Middle frontal gyrus (tissue), 1 donor: ENCODE results near the gene DRD4.

Experiments used
- DNase-seq: peaks from one replicate; pipeline ENCODE4 v3.0.0-alpha.2; 2015; ENCODE audit warnings: low spot score; ENCODE audit errors: extremely low spot score

Gene DRD4

DNA sequence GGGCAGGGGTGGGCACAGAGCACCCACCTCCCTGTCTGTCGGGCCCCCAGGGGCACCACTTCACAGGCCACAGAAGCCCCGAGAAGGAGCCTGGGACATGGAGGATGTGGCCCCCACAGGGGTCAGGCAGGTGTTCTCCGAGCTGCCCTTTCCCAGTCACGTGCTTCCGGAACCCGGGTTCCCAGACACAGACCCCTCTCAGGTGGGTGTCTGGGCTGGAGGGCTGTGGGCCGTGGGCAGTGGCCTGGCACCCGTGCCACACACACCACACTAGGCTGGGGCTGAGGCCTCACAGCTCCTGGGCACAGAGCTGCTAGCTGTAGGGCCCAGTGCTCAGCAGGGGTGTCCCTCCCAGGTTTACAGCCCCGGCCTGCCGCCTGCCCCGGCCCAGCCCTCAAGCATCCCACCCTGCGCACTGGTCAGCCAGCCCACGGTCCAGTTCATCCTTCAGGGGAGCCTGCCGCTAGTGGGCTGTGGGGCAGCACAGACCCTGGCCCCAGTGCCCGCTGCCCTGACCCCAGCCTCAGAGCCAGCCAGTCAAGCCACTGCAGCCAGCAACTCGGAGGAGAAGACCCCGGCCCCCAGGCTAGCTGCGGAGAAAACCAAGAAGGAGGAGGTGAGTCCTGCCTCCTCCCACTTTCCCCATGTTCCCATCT lies 26.8 kb upstream of the DRD4 start:
- DNase-seq, result no peak

DNA sequence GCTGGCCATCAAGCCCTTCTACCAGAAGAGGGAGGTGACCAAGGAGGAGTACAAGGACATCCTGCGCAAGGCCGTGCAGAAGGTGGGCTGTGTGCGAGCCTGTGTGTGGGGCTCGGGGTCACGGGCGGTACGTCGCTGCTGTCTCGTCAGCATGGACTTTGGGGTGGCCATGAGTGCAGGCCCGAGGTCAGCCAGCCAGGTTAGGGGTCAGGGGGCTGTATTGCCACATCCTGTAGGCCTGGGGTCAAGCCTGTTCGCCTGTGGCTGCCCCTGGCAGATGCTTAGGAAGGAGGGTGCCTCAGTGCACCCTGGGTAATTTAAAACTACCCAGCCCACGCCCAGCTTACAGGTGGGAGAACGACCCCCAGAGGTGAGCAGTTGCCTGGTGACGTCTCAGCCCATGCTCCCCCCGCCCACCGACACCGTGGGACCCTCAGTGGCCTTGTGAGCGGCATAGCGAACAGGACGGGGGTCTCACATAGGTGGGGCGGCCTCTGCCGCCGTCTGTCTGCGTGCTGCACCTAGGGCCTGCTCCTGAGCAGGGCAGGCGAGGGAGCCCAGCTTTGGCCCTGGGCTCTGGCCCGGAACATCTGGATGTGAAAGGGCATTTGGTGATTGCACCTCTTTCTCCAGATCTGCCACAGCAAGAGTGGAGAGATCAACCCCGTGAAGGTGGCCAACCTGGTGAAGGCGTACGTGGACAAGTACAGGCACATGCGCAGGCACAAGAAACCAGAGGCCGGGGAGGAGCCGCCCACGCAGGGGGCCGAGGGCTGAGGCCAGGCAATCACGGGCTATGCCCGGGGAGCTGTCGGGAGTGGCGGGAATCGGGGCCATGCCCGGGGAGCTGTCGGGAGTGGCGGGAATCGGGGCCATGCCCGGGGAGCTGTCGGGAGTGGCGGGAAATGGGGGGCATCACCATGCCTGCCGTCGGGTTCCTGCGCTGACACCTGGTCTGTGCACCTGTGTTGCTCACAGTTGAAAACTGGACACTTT lies 25.8 kb upstream of the DRD4 start:
- no peak for DNase-seq

DNA sequence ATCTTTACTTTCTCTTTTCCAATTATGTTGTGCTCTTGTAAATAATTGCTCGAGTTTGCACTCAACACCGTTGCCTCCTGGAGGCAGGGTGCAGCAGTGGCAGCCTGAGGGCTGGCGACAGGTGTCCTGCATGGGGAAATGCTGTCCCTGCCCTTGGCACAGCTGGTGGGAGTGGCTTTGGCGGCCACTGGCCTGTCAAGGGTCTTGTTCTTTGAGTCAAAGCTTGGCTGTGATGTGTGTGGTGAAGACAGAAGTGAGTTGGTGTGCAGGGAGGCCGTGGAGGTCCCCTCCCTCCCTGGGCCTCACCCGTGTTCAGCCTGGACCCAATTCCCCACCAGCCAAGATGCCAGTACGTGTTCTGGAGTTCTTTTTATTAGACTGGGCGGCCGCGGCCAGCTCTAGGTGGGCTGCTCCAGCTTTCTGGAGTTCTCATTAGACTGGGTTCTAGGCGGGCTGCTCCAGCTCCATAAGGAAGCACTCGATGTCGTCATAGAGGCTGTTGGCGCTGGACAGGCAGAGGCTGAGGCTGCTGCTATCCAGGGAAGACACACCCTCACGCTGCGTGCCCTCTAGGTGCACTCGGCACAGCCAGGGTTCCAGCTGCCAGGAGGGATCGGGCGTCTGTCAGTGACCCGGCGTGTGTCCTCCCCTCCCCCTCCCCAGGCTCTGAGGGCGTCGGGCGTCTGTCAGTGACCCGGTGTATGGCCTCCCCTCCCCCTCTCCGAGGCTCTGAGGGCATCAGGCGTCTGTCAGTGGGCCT lies 24.7 kb upstream of the DRD4 start:
- DNase-seq, result no peak

DNA sequence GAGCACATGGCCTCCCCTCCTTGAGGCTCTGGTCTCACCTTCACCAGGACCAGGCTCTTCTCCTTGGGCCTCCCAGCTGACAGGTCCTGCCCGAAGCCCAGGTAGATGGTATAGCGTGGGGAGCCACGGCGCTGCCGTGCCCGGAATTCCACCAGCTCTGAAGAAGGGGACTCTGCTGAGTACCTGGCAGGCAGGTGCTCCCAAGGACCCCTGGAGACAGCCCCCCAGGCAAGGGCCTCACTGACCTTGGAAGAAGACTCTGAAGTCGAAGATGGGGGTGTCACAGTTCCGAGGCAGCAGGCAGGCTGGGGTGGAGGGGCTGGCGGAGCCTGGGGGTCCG lies 24.1 kb upstream of the DRD4 start:
- DNase-seq, result no peak

DNA sequence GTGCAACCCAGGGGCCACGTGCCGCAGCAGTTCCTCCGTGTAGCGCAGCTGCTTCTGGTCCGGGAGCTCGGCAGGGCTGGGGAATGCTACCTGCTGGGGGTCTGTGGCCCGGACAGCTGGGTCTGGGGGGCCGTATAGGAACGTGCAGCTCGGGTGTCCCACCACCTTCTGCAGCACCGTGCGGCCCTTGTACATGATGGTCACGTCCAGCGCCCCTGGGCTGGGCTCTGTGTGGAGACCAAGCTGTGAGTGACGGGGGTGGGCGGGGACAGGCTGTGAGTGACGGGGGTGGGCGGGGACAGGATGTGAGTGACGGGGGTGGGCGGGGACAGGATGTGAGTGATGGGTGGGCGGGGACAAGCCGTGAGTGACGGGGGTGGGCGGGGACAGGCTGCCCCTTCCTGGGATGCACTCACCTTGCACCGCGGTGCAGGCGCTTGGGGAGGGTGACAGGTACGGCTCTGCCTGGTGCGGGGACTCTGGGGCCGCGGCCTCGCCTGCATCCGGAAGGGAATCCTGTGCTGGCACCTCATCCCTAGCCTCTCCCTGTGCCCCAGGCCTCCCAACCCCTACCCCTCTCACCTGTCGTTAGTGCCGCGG lies 23.6 kb upstream of the DRD4 start:
- no peak for DNase-seq

GRCh38 chr11:614021-614622 lies 22.9 kb upstream of the DRD4 start:
- DNase-seq, result no peak

DNA sequence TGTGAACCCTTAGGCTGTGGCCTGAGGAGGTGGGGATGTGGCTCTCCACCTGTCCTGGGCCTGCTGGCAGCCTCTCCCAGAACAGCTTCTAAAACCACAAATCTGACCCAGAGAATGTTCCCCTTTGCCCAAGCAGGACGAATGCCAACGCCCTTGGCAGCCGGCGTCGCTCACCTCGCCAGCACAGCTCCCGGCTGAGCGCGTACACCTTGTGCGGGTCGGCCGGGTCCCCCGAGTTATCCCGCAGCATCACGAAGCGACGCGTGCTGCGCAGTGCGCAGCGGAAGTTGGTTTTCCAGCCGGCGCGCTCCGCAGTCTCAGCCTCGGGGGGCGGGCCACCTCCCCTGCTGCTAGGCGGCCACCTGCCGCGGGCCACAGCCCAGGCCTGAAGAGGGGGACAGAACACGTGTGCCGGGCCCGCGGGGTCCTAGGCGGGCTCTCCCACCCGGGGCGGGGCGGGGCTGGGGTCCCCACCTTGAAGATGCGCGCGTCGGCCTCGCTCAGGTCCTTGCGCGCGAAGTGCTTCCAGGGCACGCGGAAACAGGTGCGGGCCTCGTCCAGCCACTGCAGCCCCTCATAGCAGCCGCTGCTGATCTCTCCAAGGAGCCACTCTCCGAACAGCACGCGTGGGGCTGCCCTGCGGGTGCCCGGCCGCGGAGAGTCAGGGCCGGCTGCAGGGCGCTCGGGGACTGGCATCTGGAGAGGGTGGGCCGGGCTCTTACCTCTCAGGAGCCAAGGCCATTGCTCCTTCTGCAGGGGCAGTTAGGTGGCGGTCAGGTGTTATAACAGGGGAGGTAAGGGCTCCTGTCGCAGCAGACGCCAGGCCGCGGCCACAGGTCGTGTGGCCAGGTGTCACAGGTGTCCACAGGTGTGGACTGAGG lies 22.2 kb upstream of the DRD4 start:
- no peak for DNase-seq

DNA sequence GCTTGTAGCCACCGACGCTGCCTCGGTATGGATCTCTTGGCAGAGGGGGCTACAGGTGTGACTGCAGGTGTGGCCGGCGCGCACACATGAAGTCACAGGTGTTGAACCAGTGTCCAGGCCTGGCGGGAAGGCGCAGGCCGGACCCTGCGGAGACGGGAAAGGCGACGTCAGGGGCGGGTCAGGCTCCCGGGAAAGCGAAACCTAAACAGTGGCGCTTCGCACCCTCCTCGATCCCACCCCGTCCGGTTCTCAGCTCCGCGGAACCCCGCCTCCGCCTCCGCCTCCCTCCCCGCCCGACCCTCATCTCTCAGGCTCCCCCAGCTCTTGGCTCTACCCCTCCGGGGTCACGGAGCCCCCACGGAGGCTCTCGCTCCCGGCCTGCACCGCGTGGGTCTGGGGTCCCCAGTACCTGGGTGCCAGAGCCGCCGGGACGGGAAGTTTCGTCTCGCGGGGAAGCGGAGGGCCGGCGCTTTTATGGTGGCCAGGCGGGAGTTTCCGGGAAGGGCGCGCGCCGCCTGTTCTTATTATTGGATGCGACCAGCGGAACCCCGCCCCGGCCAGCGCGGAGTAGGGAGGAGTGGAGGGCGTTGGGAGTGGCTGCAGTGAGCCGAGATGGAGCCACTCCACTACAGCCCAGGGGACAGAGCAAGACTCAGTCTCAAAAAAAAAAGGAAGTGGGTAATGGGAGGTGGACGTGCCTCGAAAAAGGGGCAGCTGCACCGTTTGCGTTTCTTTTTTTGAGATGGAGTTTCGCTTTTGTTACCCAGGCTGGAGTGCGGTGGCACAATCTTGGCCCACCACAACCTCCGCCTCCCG lies 21.4 kb upstream of the DRD4 start, which contains the start of gene IRF7:
IRF7 (minus strand) TSS at position 447 of the 816 bp plus-strand sequence. CDS start 586 bp downstream, outside the sequence.
- peak; percentile 53 for DNase-seq

- DNase-seq, result no peak
Measured at GRCh38 chr11:616320-617198, 20.5 kb upstream of the DRD4 start.

GRCh38 chr11:617199-617911 lies 19.7 kb upstream of the DRD4 start:
- DNase-seq, result no peak

DNA sequence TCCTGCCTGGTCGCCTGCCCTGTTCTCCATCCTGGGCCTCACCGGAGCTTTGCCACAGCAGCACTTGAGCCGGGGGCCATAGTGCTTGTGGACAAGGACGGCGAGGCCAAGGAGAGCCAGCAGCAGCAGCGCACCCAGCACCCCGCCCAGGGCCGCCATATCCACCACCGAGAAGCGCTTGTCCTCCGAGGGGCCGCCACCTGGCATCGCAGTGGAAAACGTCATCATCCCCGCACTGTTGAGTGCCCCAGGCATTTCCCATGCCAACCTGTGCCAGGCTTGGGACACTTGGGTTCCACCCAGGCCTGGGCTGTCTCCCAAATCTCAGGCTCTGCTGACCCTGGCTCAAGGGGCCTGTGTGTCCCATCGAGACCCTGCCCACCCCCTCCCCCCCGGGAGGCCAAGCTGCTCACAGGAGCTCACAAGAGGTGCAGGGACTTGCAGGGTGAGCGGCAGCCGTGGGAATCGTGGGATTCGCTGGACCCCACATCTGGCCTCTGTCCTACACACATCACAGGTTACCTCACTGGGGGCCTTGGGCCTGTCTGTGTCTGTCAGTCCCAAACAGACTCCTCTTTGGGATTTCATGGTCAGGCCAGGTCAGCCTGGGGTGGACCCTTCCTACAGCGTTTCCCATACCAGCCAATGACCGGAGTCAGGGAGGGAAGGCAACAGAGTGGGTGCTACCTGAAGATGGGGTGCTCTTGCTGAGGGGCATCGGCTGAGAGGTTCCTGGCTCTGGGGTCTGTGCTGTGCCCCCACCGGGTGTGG lies 19.0 kb upstream of the DRD4 start:
- DNase-seq, result no peak

- no peak for DNase-seq
Measured at GRCh38 chr11:618856-619627, 18.0 kb upstream of the DRD4 start.

DNA sequence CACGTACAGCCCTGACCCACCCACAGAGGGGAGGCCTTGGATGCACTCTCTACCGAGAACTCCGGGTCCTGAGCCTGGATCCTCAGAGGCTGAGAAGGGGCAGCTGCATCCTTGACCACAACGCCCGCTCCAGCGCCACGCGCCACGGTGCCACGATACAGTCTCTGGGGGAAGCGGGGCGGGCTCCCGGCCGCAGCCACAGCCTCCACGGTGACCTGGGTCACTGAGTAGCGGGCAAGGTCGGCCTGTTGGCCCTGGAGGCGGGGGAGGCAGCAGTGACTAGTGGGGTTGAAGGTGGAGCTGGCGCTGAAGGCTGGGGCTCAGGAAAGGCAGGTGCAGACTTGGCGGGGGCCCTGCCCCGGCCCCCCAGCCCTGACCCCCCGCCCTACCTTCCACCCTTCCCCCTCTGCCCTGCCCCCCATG lies 17.4 kb upstream of the DRD4 start:
- no peak for DNase-seq

DNA sequence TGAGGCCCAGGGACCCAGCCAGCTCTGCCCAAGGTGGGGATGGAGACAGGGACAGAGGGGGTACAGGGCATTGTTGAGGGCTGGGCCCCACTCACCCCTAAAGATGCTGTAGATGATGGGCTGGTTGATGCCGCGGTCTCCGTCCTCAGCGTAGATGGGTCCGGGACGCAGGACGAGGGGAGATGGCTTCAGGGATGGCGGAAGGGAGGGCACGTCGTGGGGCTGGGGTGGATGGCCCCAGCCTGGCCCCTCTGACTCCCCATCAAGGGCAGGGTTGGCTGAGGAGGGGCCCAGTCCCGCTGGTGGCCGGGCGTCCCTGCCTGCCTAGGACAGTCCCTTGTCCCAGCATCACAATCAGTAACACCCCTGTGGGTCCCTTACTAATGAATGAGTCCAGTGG lies 16.9 kb upstream of the DRD4 start:
- no peak for DNase-seq

GRCh38 chr11:620935-621814 lies 15.9 kb upstream of the DRD4 start:
- DNase-seq, result no peak
